Panc1 (cell line): ENCODE data around the gene HES2. TPM values are rescaled to one million over a fixed set of nuclear protein-coding genes. Genes with fewer than 3 reads are reported as not detected.

Source experiments
- ATAC-seq: fragments of 200-7000 bp; cut with Tn5 transposase; 2 replicates; pipeline ENCODE4 v1.9.1; 2020; ENCODE audit warnings: mild to moderate bottlenecking, moderate library complexity
- BruUV-seq: library from RNA; stranded (reverse); fragments of 400-500 nt; replicated peaks from 2 replicates; lab custom pipeline; 2021; lab: Mats Ljungman, UMichigan
- CTCF ChIA-PET: fragments of 300-600 bp; sonication (Branson Sonifier 250); formaldehyde crosslinking; loops from one replicate; lab custom pipeline; 2022; ENCODE audit warnings: antibody characterized with exemption; lab: Charles Lee
- POLR2A ChIA-PET: fragments of 300-600 bp; sonication (Branson Sonifier 250); formaldehyde crosslinking; loops from one replicate; lab custom pipeline; 2022; ENCODE audit warnings: antibody characterized with exemption; lab: Charles Lee
- DNase-seq: peaks from one replicate; pipeline ENCODE4 v3.0.0-alpha.2; 2010; ENCODE audit warnings: low read depth, low spot score
- H3K27ac ChIP-seq: 2 replicates; pipeline ENCODE4 v1.5.1; 2011; ENCODE audit warnings: mild to moderate bottlenecking, low read length, inconsistent platforms
- H3K27me3 ChIP-seq: fragments of 200-500 bp; sonication (Bioruptor generic); 2 replicates; pipeline ENCODE4 v1.6.0; 2014; ENCODE audit warnings: low read length, inconsistent platforms; ENCODE audit not compliant: control insufficient read depth, insufficient read depth
- H3K36me3 ChIP-seq: fragments of 200-500 bp; sonication (Bioruptor generic); 2 replicates; pipeline ENCODE4 v1.5.1; 2014; ENCODE audit warnings: inconsistent platforms, mild to moderate bottlenecking, low read length, moderate library complexity; ENCODE audit not compliant: control insufficient read depth, insufficient read depth
- H3K4me1 ChIP-seq: 2 replicates; pipeline ENCODE4 v1.5.1; 2011; ENCODE audit warnings: inconsistent platforms, mild to moderate bottlenecking, low read length, moderate library complexity; ENCODE audit not compliant: control insufficient read depth, insufficient read depth
- H3K4me3 ChIP-seq, 2 experiments: 2 replicates each; pipeline ENCODE4 v1.5.1; 2011 to 2012; ENCODE audit warnings: low read depth in 2 of 2, low read length in 2 of 2, mild to moderate bottlenecking in 2 of 2, inconsistent platforms in 1 of 2, moderate library complexity in 1 of 2
- H3K9me3 ChIP-seq: fragments of 200-500 bp; sonication (Bioruptor generic); 2 replicates; pipeline ENCODE4 v1.5.1; 2014; ENCODE audit warnings: low read depth, mild to moderate bottlenecking, inconsistent platforms, low read length, moderate library complexity; ENCODE audit not compliant: control insufficient read depth, insufficient read depth
- CTCF ChIP-seq: fragments of 450-650 bp; IDR thresholded peaks from 2 replicates; pipeline ENCODE4 v1.5.1; 2017; ENCODE audit warnings: mild to moderate bottlenecking
- POLR2AphosphoS5 ChIP-seq: IDR thresholded peaks from 2 replicates; pipeline ENCODE4 v1.6.1; 2012; ENCODE audit warnings: mild to moderate bottlenecking, low read depth, low read length, moderate library complexity
- REST ChIP-seq, 2 experiments: IDR thresholded peaks; 2 replicates each; pipeline ENCODE4 v1.6.1; 2011 to 2012; ENCODE audit warnings: low read depth in 2 of 2, control low read depth in 1 of 2, low read length in 1 of 2, mild to moderate bottlenecking in 1 of 2, moderate library complexity in 1 of 2; ENCODE audit not compliant: insufficient read depth in 1 of 2
- SIN3A ChIP-seq: IDR thresholded peaks from 2 replicates; pipeline ENCODE4 v1.6.1; 2012; ENCODE audit warnings: low read depth, mild to moderate bottlenecking, low read length, moderate library complexity, borderline replicate concordance; ENCODE audit not compliant: insufficient read depth
- TCF7L2 ChIP-seq: IDR thresholded peaks from 2 replicates; pipeline ENCODE4 v1.6.1; 2011; ENCODE audit warnings: mild to moderate bottlenecking, low read depth, low read length, inconsistent platforms
- in situ Hi-C: cut with HindIII; loops from 2 replicates; pipeline ENCODE4 v1.10.0; 2016; ENCODE audit warnings: low sequenced_read_pairs, low pct_unique_long_range_greater_than_20kb
- intact Hi-C: fragments of 100-400 bp; cut with micrococcal nuclease; formaldehyde crosslinking; loops from one replicate; pipeline ENCODE4 v1.10.0; 2022; ENCODE audit not compliant: unreplicated experiment
- total RNA-seq: library from RNA; stranded (reverse); gene quantifications from one replicate; pipeline ENCODE4 v1.2.1, GENCODE V29; 2021; ENCODE audit not compliant: unreplicated experiment

HES2 gene
- total RNA-seq, 1 experiment from 2014 or later, result 11.1 TPM

GRCh38 chr1:6423321-6423999 is 3.7 kb upstream of the HES2 start:
- peak; percentile 55 for ATAC-seq
- Histone ChIP-seq H3K9me3 (no peaks in the 10 kb centered on the region), H3K4me3 (peak overlapping the region; percentile 45 to 68), H3K36me3 (no peaks in the 10 kb centered on the region; the same call in 1 of the 2 replicates), H3K27me3 (no peaks in the 10 kb centered on the region), H3K27ac (no peak overlapping the region), H3K4me1 (peaks cover 22% of the 10 kb centered on the region)
- no peak for DNase-seq
- BruUV-seq, result no TSS peak
- intact Hi-C loops, result no loop called here
- in situ Hi-C loops, result no loop called here
- CTCF ChIA-PET, result interaction anchor here (1.2 to 2.4 kb wide), 4 partner anchors 9 to 17 kb away, joined by 4 to 31 read pairs (median 6); no protein-coding TSS in a partner anchor
- POLR2A ChIA-PET, result no interaction called here
- TF ChIP-seq CTCF (peak; percentile 95), SIN3A (no peak), REST (IDR thresholded peaks at IDR 0.05; ENCODE audit: insufficient read depth in 1 of 2, low read depth in 2 of 2, low read length in 1 of 2) (0 out of 4 replicates have a peak, but pooled peaks of 1 of the 2 experiments have one; percentile 19)

DNA sequence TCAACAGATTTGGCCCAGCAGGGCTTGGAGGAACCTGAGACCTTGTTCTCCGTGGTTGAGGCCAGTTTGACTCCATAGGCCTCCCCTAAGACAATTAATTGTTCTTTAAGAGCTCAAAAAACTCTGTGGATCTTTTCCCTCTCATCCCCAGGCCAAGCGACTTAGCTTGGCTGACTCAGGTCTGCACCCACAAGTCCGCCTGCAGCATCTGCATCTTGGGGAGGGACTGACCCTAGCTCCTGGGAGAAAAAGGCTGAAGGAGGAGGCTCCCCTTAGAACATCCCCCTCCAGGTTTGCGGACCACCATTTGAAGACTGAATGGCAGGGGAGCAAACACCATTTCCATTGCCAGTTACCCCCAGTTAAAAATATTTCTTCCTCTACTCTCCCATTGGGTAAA is 1.5 kb upstream of the HES2 start:
- DNase-seq, result no peak
- Histone ChIP-seq H3K27me3 (no peaks in the 10 kb centered on the region), H3K27ac (no peak overlapping the region), H3K9me3 (no peaks in the 10 kb centered on the region), H3K4me3 (no peak overlapping the region), H3K4me1 (peaks cover 16% of the 10 kb centered on the region), H3K36me3 (no peaks in the 10 kb centered on the region; the same call in 1 of the 2 replicates)
- ChIA-PET CTCF (no interaction called here), POLR2A (no interaction called here)
- no peak for ATAC-seq
- in situ Hi-C loops (no loop called here), intact Hi-C loops (no loop called here)
- no TSS peak for BruUV-seq
- TF ChIP-seq SIN3A, result no peak
- no peak for TF ChIP-seq CTCF
- no peak for TF ChIP-seq TCF7L2
- no peak for TF ChIP-seq POLR2AphosphoS5
- no peak for TF ChIP-seq REST (IDR thresholded peaks at IDR 0.05; ENCODE audit: insufficient read depth in 1 of 2, low read depth in 2 of 2, low read length in 1 of 2)
